GM19397 (cell line): Measurements from ENCODE around the gene SOD3.
A peak's percentile ranks its signal among the peaks of the same experiment; 100 is the strongest.

Experiments used
- ATAC-seq: cut with Tn5 transposase; IDR thresholded peaks from one replicate; pipeline ENCODE4 v1.9.1; 2021; ENCODE audit warnings: mild to moderate bottlenecking, moderate library complexity; ENCODE audit not compliant: unreplicated experiment

Gene SOD3, protein sequence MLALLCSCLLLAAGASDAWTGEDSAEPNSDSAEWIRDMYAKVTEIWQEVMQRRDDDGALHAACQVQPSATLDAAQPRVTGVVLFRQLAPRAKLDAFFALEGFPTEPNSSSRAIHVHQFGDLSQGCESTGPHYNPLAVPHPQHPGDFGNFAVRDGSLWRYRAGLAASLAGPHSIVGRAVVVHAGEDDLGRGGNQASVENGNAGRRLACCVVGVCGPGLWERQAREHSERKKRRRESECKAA

DNA sequence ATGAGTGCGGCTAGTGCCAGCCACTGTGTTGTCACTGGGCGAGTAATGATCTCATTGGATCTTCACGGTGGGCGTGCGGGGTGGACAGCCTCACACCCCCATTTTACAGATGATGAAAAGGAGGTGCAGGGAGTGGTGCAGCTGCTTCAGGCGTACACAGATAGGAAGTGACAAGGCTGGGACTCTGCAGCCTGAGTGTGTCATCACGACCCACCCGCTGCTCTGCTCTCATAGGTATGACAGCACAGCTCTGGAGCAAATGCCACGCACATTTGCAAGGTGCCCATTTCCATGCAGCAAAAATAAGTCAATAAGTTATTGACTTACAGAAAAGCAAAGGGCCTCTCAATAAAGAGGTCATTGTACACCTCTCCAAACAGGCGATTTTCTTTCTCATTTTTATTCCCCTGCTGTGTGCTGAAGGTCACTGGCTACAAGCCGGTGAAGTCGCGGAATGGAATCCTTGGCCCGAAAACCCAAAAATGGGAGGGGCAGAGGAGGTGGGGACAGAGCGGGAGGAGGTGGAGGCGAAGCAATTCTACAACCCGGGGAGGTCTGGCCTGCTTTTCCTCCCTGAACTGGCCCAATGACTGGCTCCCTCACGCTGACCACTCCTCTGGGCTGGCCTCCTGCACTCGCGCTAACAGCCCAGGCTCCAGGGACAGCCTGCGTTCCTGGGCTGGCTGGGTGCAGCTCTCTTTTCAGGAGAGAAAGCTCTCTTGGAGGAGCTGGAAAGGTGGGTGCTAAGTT lies at the start of gene SOD3:
SOD3 (plus strand) TSS at position 658 of the 750 bp plus-strand sequence. CDS start 3,949 bp downstream, outside the sequence.
- no peak for ATAC-seq

DNA sequence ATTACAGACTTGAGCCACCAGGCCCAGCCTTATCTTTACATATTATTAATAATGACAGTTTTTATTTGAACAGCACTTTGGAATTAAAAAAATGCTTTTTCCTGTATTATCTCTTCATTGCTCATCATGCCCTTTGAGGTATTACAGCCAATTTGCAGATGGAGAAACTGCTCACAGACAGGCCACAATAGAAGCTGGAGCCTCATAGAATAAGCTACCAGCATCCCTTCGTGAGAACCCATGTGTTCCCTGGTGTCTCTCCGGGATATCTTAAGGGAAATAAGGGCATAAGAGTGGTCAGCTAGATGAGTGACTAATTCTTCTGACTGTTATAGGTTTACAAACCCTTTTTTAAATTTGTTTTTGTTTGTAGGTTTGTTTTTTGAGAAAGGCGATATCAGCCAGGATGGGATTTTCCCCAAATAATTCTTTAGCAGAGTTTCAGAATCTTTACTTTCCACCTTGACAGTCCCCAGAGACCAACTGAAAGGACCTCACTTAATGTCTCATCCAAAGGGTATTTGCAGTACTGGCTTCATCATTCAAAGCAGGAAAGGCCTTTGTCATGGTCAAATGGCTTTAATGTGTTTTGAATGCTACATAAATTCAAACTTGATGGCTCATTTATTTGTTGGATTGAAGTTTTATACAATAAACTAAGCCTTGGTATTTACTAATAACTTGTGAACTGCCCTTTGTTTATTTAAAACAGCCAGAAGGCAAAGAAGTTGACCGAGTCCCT lies 48.0 kb upstream of the SOD3 start:
- no peak for ATAC-seq

DNA sequence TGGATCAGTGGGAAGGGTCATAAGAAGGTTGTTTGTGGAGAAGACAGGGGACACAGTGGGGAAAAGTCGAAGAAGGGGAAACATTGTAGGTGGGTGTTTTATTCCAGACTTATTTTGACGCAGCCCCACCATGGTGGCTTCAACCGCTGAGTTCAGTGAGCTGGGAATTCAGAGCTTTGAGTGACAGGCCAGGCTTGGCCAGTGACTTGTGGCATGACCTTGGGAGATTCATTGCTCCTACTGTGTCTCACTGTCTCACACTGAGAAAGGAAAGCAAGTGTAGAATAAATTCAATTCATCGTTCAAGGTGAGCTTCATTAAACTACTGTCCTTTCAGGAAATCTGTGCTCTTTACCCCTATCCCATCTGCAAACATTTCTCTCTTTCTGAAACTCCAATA lies 47.4 kb upstream of the SOD3 start:
- ATAC-seq, result no peak

DNA sequence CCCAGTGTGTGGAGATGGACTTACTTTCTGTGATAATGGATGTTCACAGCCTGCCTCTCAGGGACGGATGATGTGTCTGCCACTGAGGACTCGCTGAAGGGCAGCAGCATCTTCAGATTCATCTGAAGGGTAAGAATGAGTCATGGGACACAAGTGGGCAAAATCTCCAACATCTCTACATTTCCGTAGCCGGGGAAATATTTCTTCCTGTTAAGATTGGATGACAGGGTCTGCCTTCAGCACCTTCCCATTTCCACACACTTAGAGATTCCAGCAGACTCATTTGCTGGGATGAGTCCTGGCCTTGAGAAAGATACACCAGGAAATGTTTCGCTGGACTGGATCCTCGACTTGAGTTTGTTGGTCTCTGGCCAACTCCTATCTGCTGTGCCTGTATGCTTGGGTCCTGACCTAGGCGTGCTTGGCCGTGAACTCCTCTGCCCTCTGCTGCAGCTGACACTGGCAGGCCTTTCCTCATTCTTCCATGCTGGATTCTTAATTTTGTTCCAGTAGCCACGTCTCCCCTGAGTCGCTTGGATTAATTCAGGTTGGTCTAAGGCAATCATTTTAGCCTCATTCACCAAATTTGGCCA lies 46.5 kb upstream of the SOD3 start:
- ATAC-seq, result no peak

DNA sequence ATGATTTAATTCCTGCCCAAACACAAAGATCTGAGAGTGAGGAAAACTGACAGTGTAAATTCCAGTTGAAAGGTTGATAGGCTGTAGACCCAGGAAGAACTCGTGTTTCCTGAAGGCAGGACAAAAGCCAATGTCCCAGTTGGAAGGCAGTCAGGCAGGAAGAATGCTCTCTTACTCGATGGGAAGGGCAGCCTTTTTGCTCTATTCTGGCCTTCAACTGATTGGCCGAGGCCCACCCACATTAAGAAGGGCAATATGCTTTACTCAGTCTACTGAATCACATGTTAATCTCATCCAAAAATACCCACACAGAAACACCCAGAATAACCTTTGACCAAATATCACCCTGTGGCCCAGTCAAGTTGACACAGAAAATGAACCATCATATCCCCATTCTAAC lies 45.3 kb upstream of the SOD3 start:
- ATAC-seq, result no peak

DNA sequence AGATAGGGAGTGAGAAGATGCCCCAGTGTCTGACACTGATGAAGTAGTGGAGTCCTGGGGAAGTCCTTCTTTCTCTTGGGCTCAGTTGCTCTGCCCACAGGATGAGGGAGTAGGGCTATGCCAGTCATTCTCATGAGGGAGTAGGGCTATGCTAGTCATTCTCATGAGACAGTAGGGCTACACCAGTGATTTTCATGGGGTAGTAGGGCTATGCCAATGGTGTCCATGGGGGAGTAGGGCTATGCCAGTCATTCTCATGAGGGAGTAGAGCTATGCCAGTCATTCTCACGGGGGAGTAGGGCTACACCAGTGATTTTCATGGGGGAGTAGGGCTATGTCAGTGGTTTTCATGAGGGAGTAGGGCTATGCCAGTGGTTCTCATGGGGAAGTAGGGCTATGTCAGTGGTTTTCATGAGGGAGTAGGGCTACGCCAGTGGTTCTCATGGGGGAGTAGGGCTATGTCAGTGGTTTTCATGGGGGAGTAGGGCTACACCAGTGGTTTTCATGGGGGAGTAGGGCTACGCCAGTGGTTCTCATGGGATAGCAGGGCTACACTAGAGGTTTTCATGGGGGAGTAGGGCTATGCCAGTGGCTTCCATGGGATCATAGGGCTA lies 43.3 kb upstream of the SOD3 start:
- ATAC-seq, result no peak

DNA sequence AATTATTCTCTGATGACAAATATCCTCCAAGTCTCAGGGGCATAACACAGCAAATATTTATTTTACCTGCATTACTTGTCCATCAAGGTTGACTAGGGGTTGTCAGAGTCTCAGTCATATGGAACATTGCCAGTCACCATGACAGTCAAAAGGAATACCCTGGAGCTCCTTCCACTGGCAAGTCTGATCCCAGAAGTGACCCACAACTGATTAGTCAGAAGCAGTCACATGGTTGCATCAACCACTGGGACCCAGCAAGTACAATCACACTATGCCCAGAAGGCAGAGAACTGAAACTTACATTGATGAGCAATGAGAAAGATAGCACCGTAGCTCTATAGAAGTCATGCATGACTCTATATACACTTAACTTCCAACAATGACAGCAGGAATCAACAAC lies 41.9 kb upstream of the SOD3 start:
- no peak for ATAC-seq

DNA sequence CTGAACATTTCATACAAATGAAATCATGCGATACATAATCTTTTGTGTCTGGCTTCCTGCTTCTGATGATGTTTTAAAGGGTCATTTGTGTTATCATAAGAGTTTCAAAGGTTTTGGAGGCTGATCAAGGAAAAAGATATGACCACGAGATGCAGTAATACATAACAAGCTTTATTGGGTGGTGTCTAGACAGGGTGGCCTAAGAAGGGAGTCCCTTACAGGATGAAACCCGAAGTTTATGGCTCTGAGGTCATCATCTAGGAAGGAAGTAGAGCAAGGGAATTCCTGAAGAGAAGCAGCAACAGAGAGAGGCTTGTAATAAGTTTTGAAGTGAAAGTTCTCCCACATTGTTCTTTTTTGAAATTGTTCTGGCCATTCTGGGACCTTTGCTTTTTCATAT lies 40.8 kb upstream of the SOD3 start:
- ATAC-seq, result no peak

DNA sequence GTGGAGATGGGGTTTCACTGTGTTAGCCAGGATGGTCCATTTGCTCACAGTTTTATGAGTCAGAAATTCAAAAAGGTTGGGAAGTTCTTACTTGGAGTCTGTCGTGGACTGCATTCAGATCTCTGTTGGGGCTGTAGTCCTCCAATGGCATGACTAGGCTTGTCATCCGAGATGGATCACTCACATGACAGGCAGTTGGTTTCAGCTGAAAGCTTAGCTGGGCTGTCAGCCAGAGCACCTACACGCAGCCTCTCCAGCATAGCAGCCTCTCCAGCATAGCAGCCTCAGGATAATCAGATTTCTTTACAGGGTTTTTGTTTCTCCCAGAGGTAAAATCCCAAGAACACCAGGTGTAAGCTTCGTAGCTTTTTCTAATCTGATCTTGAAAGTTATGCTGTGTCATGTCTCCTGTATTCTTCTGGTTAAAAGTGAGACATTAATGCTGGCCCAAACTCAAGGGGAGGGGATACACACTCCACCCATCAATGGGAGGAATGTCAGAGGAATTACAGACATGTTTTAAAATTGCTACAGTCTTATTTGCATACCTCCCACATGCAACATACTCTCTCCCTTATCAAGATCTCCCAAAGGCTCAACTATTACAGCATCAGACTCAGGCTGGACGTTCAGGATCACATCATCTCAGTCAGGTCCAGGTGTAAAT lies 31.6 kb upstream of the SOD3 start:
- no peak for ATAC-seq

DNA sequence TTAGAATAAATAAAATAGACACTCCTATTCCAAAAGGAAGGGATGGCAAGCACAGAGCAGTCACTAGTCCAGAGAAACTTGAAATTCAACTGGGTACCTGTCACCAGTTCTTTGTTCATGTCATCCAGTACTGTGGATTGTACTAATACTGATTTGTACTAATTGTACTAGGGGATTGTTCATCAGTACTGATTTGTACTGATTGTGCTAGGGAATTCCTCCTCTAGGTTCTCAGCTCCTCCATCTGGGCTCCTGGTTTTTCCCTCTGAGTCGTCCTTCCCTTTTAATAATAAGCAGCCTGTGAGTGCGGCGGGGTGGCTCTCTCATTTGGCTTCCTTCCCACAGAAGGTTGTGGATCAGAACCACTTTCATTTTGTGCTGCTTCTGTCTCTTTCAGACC lies 31.0 kb upstream of the SOD3 start:
- no peak for ATAC-seq

DNA sequence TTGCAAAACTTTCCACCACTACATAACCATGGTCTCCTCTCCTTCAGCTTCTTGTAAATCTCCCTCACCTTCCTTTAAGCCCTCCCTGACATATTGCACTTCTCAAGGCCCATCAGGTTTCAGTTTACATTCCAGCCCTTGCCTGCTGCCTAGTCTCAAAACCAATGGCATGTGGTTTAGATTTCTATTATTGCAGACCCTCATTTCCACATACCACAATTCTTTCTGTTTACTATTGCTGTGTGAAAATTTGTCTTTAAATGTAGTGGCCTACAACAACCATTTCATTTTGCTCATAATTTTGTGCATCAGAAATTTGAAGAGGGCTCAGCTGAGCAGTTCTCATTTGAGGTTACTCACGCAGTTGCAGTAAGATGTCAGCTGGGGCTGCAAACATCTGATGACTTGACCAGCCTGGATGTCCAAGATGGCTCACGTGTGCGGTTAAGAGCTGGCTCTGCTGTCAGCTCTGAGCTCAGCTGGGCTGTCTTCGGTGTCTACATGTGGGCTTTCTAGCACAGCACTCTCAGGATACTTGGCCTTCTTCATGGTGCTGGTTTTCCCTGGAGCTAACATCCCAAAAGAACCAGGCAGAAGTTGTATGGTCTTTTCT lies 29.9 kb upstream of the SOD3 start:
- ATAC-seq, result no peak

DNA sequence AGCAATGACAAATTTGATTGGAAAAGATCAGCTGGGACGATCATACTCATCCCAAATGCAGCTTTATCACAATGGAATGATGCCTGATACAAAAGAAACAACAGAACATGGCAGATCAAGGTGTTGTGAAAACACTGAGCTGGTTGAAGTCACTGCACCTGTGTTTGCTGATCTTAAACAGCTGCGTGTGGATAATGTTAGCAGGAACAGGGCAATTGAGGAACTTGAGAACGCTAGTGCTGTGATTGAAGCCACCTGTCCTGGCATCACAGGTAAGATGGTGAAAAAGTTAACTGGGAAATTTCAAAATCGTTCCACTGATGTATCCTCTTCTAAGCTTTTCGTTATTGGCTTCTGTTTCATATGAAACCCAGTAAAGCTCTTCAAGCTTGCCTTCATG lies 27.4 kb upstream of the SOD3 start:
- ATAC-seq, result peak; percentile 10

DNA sequence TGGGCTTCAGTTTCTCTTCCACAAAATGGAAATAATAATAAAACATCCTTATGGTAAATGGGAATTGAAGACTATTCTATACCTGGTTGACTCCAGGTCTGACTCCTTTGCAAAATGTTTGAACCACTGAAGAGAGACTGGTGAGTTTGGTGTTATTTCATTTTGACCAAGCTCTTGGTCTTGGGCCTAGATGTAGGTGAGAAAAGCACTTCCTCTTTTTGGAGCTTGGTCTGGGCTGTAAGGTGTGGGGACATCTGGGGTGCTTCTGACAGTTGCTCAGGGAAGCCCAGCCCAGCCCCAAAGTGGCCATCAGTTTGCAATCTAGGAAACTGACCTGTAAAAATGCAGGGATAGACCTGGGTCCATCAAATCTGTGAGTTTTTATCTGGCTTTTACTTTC lies 26.8 kb upstream of the SOD3 start:
- peak; percentile 73 for ATAC-seq

DNA sequence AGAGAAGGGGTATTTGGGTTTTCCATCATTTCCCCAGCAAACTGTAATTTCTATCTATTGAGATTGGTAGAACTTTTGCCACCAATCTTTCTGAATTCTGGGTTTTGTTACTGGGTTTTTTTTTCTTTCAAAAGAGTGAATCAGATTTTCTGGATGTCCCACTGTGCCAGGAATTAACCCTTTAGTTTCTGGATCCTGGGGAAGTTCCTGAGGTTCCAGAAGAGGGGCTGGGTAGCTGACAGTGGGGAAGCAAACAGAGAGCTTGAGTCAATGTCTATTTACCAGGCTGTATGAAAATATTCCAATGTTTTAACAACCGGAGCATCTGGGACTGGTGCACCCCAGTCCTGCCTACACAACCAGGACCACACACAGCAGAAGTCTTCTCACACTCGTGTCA lies 25.8 kb upstream of the SOD3 start:
- no peak for ATAC-seq

DNA sequence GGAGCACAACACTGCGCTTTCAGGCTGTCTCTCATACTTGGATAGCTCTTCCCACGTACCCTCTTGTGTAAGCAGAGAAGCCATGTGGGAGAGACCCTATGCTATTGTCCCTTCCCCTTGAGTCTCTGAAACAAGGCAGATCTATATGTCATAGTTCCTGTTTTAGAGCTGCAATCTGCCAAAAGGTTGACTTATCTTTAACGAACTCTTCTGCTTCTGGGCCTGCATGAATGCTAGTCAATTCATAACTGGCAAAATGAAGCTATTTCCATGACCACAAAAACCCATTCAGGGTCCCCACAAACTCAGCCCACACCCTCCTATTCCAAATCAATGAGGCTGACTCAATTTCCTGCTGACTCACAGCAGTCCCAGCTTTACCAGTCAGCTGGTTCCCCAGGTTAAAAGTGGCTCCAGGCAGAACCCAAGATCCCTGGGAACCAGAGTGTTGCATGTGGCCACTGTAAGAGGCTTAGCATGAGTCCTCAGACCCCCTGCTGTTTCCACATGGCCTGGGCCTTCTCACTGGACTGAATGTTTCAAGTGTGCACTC lies 25.3 kb upstream of the SOD3 start:
- peak; percentile 68 for ATAC-seq

DNA sequence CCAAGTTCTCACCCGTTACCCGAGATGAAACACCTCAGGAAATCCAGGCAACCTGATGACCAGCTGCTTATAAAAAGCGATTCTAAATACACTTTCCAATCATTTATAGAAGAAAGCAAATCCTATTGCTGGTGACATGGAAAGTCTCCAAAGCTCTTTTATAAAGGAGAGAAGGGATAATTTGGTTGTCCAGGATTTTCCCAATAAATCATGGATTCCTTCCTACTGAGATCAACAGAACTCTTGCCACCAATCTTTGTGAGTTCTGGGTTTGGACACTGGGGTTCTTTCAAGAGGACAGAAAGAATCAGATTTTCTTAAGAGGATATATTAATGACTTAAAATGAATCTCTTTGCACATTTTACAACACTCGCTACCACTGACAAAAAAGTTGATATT lies 24.7 kb upstream of the SOD3 start:
- ATAC-seq, result no peak

DNA sequence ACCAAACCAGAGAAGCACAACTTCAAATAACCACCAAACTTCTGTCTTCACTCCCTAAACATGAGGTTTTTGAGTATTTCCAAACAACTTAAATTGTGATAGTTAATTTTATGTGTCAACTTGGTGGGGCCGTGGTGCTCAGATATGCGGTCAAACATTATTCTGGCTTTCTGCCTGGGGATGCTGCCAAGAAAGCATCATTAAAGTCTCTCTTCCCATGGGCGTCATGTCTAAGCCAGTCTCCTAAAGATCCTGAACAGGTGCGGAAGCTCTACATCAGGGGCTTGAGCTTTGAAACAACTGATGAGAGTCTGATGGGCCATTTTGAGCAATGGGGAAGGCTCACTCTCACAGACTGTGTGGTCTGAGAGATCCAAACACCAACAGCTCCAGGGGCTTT lies 24.1 kb upstream of the SOD3 start:
- no peak for ATAC-seq

DNA sequence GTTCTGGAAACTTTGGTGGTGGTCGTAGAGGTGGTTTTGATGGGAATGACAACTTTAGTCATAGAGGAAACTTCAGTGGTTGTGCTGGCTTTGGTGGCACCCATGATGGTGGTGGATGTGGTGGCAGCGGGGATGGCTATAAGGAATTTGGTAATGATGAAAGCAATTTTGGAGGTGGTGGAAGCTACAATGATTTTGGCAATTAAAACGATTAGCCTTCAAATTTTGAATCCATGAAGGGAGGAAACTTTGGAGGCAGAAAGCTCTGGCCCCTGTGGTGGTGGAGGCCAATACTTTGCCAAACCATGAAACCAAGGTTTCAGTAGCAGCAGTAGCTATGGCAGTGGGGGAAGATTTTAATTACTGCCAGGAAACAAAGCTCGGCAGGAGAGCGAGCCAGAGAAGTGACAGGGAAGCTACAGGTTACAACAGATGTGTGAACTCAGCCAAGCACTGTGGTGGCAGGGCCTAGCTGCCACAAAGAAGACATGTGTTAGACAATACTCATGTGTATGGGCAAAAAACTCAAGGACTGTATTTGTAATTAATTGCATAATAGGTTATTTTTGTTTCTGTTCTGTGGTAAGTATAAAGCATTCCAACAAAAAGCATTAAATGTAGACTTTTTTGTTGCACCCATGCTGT lies 23.2 kb upstream of the SOD3 start:
- no peak for ATAC-seq

DNA sequence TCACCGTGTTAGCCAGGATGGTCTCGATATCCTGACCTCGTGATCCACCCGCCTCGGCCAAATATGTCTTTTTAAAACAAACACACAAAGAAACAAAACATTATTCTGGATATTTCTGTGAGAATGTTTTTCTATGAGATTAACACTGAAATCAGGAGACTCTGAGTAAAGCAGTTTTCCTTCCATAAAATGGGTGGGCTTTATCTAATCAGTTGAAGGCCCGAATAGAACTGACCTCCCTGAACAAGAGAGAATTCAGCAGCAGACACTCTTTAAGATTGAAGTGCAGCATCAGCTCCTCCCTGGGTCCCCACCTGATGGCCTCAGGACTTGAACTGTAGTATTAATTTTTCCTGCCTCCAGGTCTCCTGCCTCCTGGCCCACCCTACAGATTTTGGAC lies 22.4 kb upstream of the SOD3 start:
- no peak for ATAC-seq
